Measurements from ENCODE around the gene ETFBKMT. TPM values are rescaled to one million over a fixed set of nuclear protein-coding genes. Genes with fewer than 3 reads are reported as not detected.

Gene ETFBKMT
- total and polyA plus RNA-seq, 2 experiments from 2014 or later: 1.3 to 2.5 TPM

DNA sequence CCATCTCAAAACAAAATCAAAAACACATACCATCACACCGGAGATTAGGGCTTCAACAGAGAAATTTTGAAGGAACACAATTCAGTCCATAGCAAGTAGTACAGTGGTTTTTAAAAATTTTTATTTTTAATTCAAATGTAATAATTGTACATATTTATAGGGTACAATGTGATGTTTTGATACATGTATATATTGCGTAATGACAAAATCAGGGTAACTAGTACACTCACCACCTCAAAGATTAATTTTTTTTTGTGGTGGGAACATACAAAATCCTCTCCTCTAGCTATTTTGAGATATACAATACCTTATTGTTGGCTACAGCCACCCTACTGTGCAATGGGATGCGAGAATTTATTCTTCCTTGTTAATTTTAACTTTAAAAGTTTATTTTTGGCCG lies 26.0 kb upstream of the ETFBKMT start:
- TF ChIP-seq, protein P1, sequence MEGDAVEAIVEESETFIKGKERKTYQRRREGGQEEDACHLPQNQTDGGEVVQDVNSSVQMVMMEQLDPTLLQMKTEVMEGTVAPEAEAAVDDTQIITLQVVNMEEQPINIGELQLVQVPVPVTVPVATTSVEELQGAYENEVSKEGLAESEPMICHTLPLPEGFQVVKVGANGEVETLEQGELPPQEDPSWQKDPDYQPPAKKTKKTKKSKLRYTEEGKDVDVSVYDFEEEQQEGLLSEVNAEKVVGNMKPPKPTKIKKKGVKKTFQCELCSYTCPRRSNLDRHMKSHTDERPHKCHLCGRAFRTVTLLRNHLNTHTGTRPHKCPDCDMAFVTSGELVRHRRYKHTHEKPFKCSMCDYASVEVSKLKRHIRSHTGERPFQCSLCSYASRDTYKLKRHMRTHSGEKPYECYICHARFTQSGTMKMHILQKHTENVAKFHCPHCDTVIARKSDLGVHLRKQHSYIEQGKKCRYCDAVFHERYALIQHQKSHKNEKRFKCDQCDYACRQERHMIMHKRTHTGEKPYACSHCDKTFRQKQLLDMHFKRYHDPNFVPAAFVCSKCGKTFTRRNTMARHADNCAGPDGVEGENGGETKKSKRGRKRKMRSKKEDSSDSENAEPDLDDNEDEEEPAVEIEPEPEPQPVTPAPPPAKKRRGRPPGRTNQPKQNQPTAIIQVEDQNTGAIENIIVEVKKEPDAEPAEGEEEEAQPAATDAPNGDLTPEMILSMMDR (IDR thresholded peaks at IDR 0.05; ENCODE audit: low read depth, low read length): no peak
- Histone ChIP-seq H3K4me3 (no peak overlapping the region), H3K4me1 (ENCODE audit: low read depth) (peaks cover 30% of the 10 kb centered on the region)

DNA sequence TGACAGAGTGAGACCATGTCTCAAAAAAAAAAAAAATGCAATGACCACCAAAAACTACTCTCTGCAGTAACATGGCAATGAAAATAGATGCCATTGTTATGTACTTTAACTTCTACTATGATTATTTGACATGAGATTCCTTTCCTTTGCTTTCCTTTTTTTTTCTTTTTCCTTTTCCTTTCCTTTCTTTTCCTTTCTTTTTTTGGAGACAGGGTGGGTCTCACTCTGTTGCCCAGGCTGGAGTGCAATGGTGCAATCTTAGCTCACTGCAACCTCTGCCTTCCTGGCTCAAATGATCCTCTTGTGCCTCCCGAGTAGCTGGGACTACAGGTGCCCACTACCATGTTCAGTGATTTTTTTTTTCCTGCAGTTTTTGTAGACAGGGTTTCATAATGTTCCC lies 24.9 kb upstream of the ETFBKMT start:
- no peak overlapping the region for H3K4me3 ChIP-seq
- H3K9me3 ChIP-seq (ENCODE audit: low read depth): no peaks in the 10 kb centered on the region
- TF ChIP-seq, protein P1 (IDR thresholded peaks at IDR 0.05; ENCODE audit: low read depth, low read length): no peak
- H3K4me1 ChIP-seq (ENCODE audit: low read depth): peaks cover 24% of the 10 kb centered on the region
- no peaks in the 10 kb centered on the region for H3K27me3 ChIP-seq
- H3K27ac ChIP-seq: no peak overlapping the region
- no peak for DNase-seq (ENCODE audit: low read depth in 1 of 2, low spot score in 1 of 2)
- no peaks in the 10 kb centered on the region for H3K36me3 ChIP-seq

More for the DNA sequence above, 26.0 kb upstream of the ETFBKMT start:
- Histone ChIP-seq H3K9me3 (ENCODE audit: low read depth) (no peaks in the 10 kb centered on the region), H3K27ac (no peak overlapping the region), H3K27me3 (no peaks in the 10 kb centered on the region), H3K36me3 (no peaks in the 10 kb centered on the region)
- DNase-seq (ENCODE audit: low read depth in 1 of 2, low spot score in 1 of 2): no peak

DNA sequence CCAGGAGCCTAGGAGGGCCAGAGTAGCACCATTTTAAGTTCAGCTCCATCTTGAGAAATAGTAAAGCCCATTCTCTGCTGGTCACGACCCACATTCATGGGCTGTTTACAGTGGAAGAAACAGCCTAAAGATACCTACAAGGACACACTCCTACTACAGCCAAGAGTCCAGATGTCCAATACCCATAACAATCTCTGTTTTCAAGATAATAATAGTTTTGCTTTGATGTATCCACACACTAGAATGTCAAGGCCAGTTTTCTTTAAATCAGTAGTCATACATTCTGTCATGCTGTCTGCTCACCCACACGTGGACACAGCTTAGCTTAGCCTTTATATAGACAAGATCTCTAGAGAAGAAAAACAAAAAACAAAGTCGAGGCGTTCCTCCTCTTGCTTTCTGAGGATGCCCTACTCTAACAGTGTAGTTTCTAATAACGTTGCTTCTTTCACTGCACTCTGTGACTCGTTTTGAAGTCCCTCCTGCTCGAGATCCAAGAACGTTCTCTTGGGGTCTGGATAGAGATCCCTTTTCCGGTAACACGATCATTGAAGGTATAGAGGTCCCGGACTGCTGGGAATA lies 17.9 kb upstream of the ETFBKMT start:
- Histone ChIP-seq H3K9me3 (ENCODE audit: low read depth) (no peaks in the 10 kb centered on the region), H3K4me3 (no peak overlapping the region), H3K36me3 (no peaks in the 10 kb centered on the region), H3K27ac (no peak overlapping the region), H3K4me1 (ENCODE audit: low read depth) (no peaks in the 10 kb centered on the region), H3K27me3 (no peaks in the 10 kb centered on the region)
- TF ChIP-seq, protein P1 (IDR thresholded peaks at IDR 0.05; ENCODE audit: low read depth, low read length): no peak
- DNase-seq (ENCODE audit: low read depth in 1 of 2, low spot score in 1 of 2): no peak

DNA sequence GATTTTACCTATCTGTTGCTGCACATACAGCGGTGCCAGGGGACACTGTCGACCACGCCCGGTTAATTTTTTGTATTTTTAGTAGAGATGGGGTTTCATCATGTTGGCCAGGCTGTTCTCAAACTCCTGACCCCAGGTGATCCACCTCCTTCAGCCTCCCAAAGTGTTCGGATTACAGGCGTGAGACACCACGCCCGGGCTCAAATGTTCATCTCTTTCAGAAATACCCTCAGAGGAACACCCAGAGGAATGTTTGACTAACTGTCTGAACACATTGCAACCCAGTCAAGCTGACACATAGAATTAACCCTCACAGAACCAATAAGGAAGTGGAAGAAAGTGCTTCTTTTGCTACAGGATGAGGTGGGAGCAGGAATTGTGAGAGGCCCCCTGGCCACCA lies 15.0 kb upstream of the ETFBKMT start:
- Histone ChIP-seq H3K9me3 (ENCODE audit: low read depth) (no peaks in the 10 kb centered on the region), H3K4me1 (ENCODE audit: low read depth) (peaks cover 5% of the 10 kb centered on the region), H3K4me3 (no peak overlapping the region), H3K27me3 (no peaks in the 10 kb centered on the region), H3K36me3 (no peaks in the 10 kb centered on the region), H3K27ac (no peak overlapping the region)
- no peak for DNase-seq (ENCODE audit: low read depth in 1 of 2, low spot score in 1 of 2)
- TF ChIP-seq, protein P1 (IDR thresholded peaks at IDR 0.05; ENCODE audit: low read depth, low read length): no peak

DNA sequence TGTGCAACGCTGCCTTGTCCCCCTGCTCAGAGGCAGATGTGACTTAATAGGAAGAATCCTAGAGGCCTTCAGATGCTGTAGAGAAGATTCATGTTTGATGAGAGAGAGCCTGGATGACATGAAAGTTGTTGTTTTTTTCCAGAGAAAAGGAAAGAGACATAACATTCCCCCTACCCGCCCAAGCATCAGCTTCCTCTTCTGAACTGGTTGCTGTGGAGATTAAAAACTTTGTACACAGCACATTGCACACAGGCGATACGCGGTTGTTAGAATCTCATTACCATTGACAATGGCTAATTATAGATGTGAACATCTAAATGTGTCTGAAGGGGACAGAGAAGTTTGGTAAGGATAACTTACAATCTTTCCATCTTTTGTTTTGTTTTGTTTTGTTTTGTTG lies 13.6 kb upstream of the ETFBKMT start:
- no peak for DNase-seq (ENCODE audit: low read depth in 1 of 2, low spot score in 1 of 2)
- H3K9me3 ChIP-seq (ENCODE audit: low read depth): no peaks in the 10 kb centered on the region
- H3K27me3 ChIP-seq: no peaks in the 10 kb centered on the region
- TF ChIP-seq, protein P1 (IDR thresholded peaks at IDR 0.05; ENCODE audit: low read depth, low read length): no peak
- no peak overlapping the region for H3K27ac ChIP-seq
- H3K4me1 ChIP-seq (ENCODE audit: low read depth): peaks cover 14% of the 10 kb centered on the region
- H3K4me3 ChIP-seq: no peak overlapping the region
- no peaks in the 10 kb centered on the region for H3K36me3 ChIP-seq
